Fibroblast of lung (primary cell): ENCODE measurements around the gene FOXK2.

Experiments
- CTCF ChIP-seq, 2 donors: IDR thresholded peaks in 1 of 2; conservative IDR thresholded peaks in 1 of 2; 1 replicate in 1 of 2; 2 replicates in 1 of 2; pipeline ENCODE4 v1.5.1; 2011 to 2012; ENCODE audit warnings: low read length in 2 of 2, control low read depth in 1 of 2, inconsistent platforms in 1 of 2, low read depth in 1 of 2, mild to moderate bottlenecking in 1 of 2
- EZH2 ChIP-seq: IDR thresholded peaks from 2 replicates; pipeline ENCODE4 v1.5.1; 2012; ENCODE audit warnings: low read length, control low read depth, mild to moderate bottlenecking; ENCODE audit errors: missing control alignments

- TF ChIP-seq CTCF (conservative IDR thresholded peaks at IDR 0.05 in 1 of 2, IDR thresholded peaks at IDR 0.05 in 1 of 2; ENCODE audit: low read depth in 1 of 2, low read length in 2 of 2) (no peak), EZH2 (no peak)
These were observed 134.4 kb downstream of the FOXK2 start for GRCh38 chr17:82653651-82654528.
